ENCODE data around the gene ZFYVE9. TPM values are rescaled to one million over a fixed set of nuclear protein-coding genes. Genes with fewer than 3 reads are reported as not detected.
"Not testable (repeated sequence)": the region's sequence is repeated elsewhere in the genome, so short reads cannot be mapped to it uniquely, and the experiment has no call there.

ZFYVE9 gene
- total RNA-seq, 1 donor from 2014 or later, result 53.3 TPM

GRCh38 chr1:52345252-52345651, 203.4 kb downstream of the ZFYVE9 start:
- no peak for DNase-seq

- DNase-seq, result no peak
Measured at GRCh38 chr1:52346653-52347052, 204.8 kb downstream of the ZFYVE9 start.

- DNase-seq, result peak; percentile 67
Measured at GRCh38 chr1:52348704-52349300, 206.9 kb downstream of the ZFYVE9 start.

- no peak for DNase-seq
Measured at GRCh38 chr1:52352690-52353089, 210.8 kb downstream of the ZFYVE9 start.

- no peak for DNase-seq
Measured at GRCh38 chr1:52355436-52355835, 213.5 kb downstream of the ZFYVE9 start.

- no peak for DNase-seq
Measured at GRCh38 chr1:52355847-52356505, 214.1 kb downstream of the ZFYVE9 start.

GRCh38 chr1:52356818-52357355, 215.0 kb downstream of the ZFYVE9 start:
- DNase-seq, result no peak

GRCh38 chr1:52357397-52357796, 215.5 kb downstream of the ZFYVE9 start:
- no peak for DNase-seq

GRCh38 chr1:52358851-52359497, 217.1 kb downstream of the ZFYVE9 start:
- DNase-seq, result no peak

- DNase-seq, result no peak
Measured at GRCh38 chr1:52359676-52360594, 218.0 kb downstream of the ZFYVE9 start.

GRCh38 chr1:52360595-52360968, 218.7 kb downstream of the ZFYVE9 start:
- no peak for DNase-seq

GRCh38 chr1:52364235-52364839, 222.4 kb downstream of the ZFYVE9 start:
- DNase-seq, result no peak

GRCh38 chr1:52365071-52365745, 223.3 kb downstream of the ZFYVE9 start:
- DNase-seq, result peak; percentile 42

GRCh38 chr1:52365746-52366516, 224.0 kb downstream of the ZFYVE9 start, which contains the start of gene CC2D1B:
CC2D1B (minus strand) TSS chr1:52366205; CDS start chr1:52364620, 1,585 bp downstream.
- peak; percentile 99 for DNase-seq

- no peak for DNase-seq
Measured at GRCh38 chr1:52366517-52366827, 224.6 kb downstream of the ZFYVE9 start.

GRCh38 chr1:52367272-52367671, 225.4 kb downstream of the ZFYVE9 start:
- no peak for DNase-seq

- peak; percentile 68 for DNase-seq
Measured at GRCh38 chr1:52368383-52369172, 226.7 kb downstream of the ZFYVE9 start.

GRCh38 chr1:52369851-52370250, 228.0 kb downstream of the ZFYVE9 start:
- not testable (repeated sequence) for DNase-seq

- DNase-seq, result no peak
Measured at GRCh38 chr1:52385376-52385775, 243.5 kb downstream of the ZFYVE9 start.

GRCh38 chr1:52386458-52386857, 244.6 kb downstream of the ZFYVE9 start:
- no peak for DNase-seq

Data from tongue (tissue), 2 donors.